ENCODE results near the gene DENND1C. TPM values are rescaled to one million over a fixed set of nuclear protein-coding genes. Genes with fewer than 3 reads are reported as not detected.

Gene DENND1C
- total and polyA plus RNA-seq, 9 of the 15 experiments (the other 6 are each of a cell fraction or from before 2014, with no cell fraction given) = 0.03 to 1.2 (median 0.32) TPM; not detected in 1

GRCh38 chr19:6528544-6529121 lies 47.0 kb upstream of the DENND1C start (continued):
- no peak for TF ChIP-seq ZNF785 (CRISPR knock-in tag; IDR thresholded peaks at IDR 0.05)
- TF ChIP-seq YY1 (IDR thresholded peaks at IDR 0.05; ENCODE audit: borderline replicate concordance in 1 of 3, control insufficient read depth in 1 of 3, extremely low read depth in 1 of 3, insufficient read depth in 3 of 3, insufficient read length in 1 of 3, insufficient replicate concordance in 2 of 3, low read depth in 1 of 3, low read length in 2 of 3) = peak in 1 of 3 experiments; percentile 24
- no peak for TF ChIP-seq POLR2B (IDR thresholded peaks at IDR 0.05; ENCODE audit: low read depth, partially characterized antibody)
- TF ChIP-seq ZNF740 (CRISPR knock-in tag; IDR thresholded peaks at IDR 0.05) = no peak
- 0 out of 4 replicates have a peak, but pooled peaks of 1 of the 2 experiments have one; percentile 27 for TF ChIP-seq ZNF740 (tag; IDR thresholded peaks at IDR 0.05)
- TF ChIP-seq HOXB6 (CRISPR knock-in tag; IDR thresholded peaks at IDR 0.05; ENCODE audit: borderline replicate concordance) = no peak
- TF ChIP-seq GABPA (tag; conservative IDR thresholded peaks at IDR 0.05; ENCODE audit: low read depth) = peak; percentile 61
- TF ChIP-seq JUND (IDR thresholded peaks at IDR 0.05; ENCODE audit: borderline replicate concordance, low read depth, low read length) = 0 out of 2 replicates have a peak, but pooled peaks have one; percentile 12
- no peak; the same call in 2 of the 3 replicates for TF ChIP-seq JUND (tag; IDR thresholded peaks at IDR 0.05; ENCODE audit: borderline replicate concordance, low read depth, low read length)
- TF ChIP-seq ZNF143 (CRISPR knock-in tag; IDR thresholded peaks at IDR 0.05) = no peak
- TF ChIP-seq PRPF4 (IDR thresholded peaks at IDR 0.05; ENCODE audit: insufficient read depth, low read depth, low read length, poor library complexity, severe bottlenecking) = no peak
- 0 out of 2 replicates have a peak, but pooled peaks have one; percentile 41 for TF ChIP-seq GTF2F1 (IDR thresholded peaks at IDR 0.05; ENCODE audit: low read depth, low read length)
- no peak for TF ChIP-seq ZNF133 (CRISPR knock-in tag; IDR thresholded peaks at IDR 0.05)
- no peak for TF ChIP-seq ZNF407 (IDR thresholded peaks at IDR 0.05; ENCODE audit: low read depth)
- TF ChIP-seq SPI1 (IDR thresholded peaks at IDR 0.05; ENCODE audit: borderline replicate concordance, low read depth, low read length) = peak; percentile 87
- TF ChIP-seq ZNF41 (CRISPR knock-in tag; conservative IDR thresholded peaks at IDR 0.05) = no peak
- TF ChIP-seq ZNF764 (CRISPR knock-in tag; IDR thresholded peaks at IDR 0.05; ENCODE audit: low read depth) = no peak
- peak; percentile 33 for TF ChIP-seq TBP (optimal IDR thresholded peaks at IDR 0.05; ENCODE audit: low read depth, low read length)
- TF ChIP-seq PURB (CRISPR knock-in tag; IDR thresholded peaks at IDR 0.05; ENCODE audit: low read depth) = no peak

Data from K562 (cell line).